OCI-LY1 (cell line): ENCODE data around the gene CDYL2.

Experiments
- H2AFZ ChIP-seq: fragments of 200-600 bp; sonication (generic), shearing (Covaris generic); 2 replicates; pipeline ENCODE4 v1.6.0; 2014; ENCODE audit warnings: antibody characterized with exemption, mild to moderate bottlenecking, low read length
- H3F3A ChIP-seq: fragments of 200-600 bp; sonication (generic), shearing (Covaris generic); 2 replicates; pipeline ENCODE4 v1.6.0; 2014; ENCODE audit warnings: mild to moderate bottlenecking, antibody characterized with exemption, low read length, moderate library complexity; ENCODE audit not compliant: insufficient read depth
- H3K27ac ChIP-seq: fragments of 200-600 bp; sonication (generic); 2 replicates; pipeline ENCODE4 v1.5.1; 2014; ENCODE audit warnings: low read length, mixed run types, mild to moderate bottlenecking, low read depth; ENCODE audit not compliant: poor library complexity, severe bottlenecking
- H3K27me3 ChIP-seq: fragments of 200-600 bp; sonication (generic); 2 replicates; pipeline ENCODE4 v1.6.0; 2014; ENCODE audit warnings: antibody characterized with exemption, mild to moderate bottlenecking, low read length, moderate library complexity; ENCODE audit not compliant: insufficient read depth
- H3K36me3 ChIP-seq: fragments of 200-600 bp; sonication (generic); 2 replicates; pipeline ENCODE4 v1.6.1; 2014; ENCODE audit warnings: mild to moderate bottlenecking, antibody characterized with exemption, low read length, moderate library complexity, mixed read lengths; ENCODE audit not compliant: insufficient read depth
- H3K4me1 ChIP-seq: fragments of 200-600 bp; sonication (generic); 2 replicates; pipeline ENCODE4 v1.5.1; 2014; ENCODE audit warnings: mild to moderate bottlenecking, low read length, moderate library complexity; ENCODE audit not compliant: insufficient read depth, severe bottlenecking
- H3K4me2 ChIP-seq: fragments of 200-600 bp; sonication (generic), shearing (Covaris generic); 2 replicates; pipeline ENCODE4 v1.6.1; 2014; ENCODE audit warnings: low read length
- H3K4me3 ChIP-seq: fragments of 200-600 bp; sonication (generic); 2 replicates; pipeline ENCODE4 v1.5.1; 2014; ENCODE audit warnings: low read length, low read depth, mild to moderate bottlenecking, mixed read lengths; ENCODE audit not compliant: poor library complexity, severe bottlenecking
- H3K79me2 ChIP-seq: fragments of 200-600 bp; shearing (Covaris generic); 2 replicates; pipeline ENCODE4 v1.6.1; 2016; ENCODE audit warnings: mixed run types, low read length, mixed read lengths; ENCODE audit not compliant: insufficient read depth
- H3K9ac ChIP-seq: fragments of 200-600 bp; sonication (generic), shearing (Covaris generic); 2 replicates; pipeline ENCODE4 v1.6.1; 2014; ENCODE audit warnings: mild to moderate bottlenecking, low read length, mixed read lengths
- H3K9me2 ChIP-seq: fragments of 200-600 bp; sonication (generic), shearing (Covaris generic); 2 replicates; pipeline ENCODE4 v1.6.1; 2014; ENCODE audit warnings: low read depth, mild to moderate bottlenecking, low read length, mixed read lengths
- H3K9me3 ChIP-seq: fragments of 200-600 bp; shearing (Covaris generic); 2 replicates; pipeline ENCODE4 v1.6.1; 2014; ENCODE audit warnings: low read length, mixed read lengths
- H4K20me1 ChIP-seq: fragments of 200-600 bp; sonication (generic), shearing (Covaris generic); 2 replicates; pipeline ENCODE4 v1.6.0; 2016; ENCODE audit warnings: mild to moderate bottlenecking, low read length; ENCODE audit not compliant: insufficient read depth
- EZH2 ChIP-seq: fragments of 200-600 bp; sonication (generic), shearing (Covaris generic); IDR thresholded peaks from 2 replicates; pipeline ENCODE4 v1.8.0; 2017; ENCODE audit warnings: borderline replicate concordance, mixed run types, mild to moderate bottlenecking, antibody characterized with exemption, low read length, moderate library complexity, mixed read lengths
- TF ChIP-seq, protein P1 (sequence below): fragments of 200-600 bp; sonication (generic), shearing (Covaris generic); IDR thresholded peaks from 2 replicates; pipeline ENCODE4 v1.5.1; 2017; ENCODE audit warnings: mild to moderate bottlenecking, antibody characterized with exemption, low read length, moderate library complexity, mixed read lengths

Gene CDYL2

GRCh38 chr16:80583466-80583865 is 220.9 kb downstream of the CDYL2 start:
- TF ChIP-seq, protein P1, sequence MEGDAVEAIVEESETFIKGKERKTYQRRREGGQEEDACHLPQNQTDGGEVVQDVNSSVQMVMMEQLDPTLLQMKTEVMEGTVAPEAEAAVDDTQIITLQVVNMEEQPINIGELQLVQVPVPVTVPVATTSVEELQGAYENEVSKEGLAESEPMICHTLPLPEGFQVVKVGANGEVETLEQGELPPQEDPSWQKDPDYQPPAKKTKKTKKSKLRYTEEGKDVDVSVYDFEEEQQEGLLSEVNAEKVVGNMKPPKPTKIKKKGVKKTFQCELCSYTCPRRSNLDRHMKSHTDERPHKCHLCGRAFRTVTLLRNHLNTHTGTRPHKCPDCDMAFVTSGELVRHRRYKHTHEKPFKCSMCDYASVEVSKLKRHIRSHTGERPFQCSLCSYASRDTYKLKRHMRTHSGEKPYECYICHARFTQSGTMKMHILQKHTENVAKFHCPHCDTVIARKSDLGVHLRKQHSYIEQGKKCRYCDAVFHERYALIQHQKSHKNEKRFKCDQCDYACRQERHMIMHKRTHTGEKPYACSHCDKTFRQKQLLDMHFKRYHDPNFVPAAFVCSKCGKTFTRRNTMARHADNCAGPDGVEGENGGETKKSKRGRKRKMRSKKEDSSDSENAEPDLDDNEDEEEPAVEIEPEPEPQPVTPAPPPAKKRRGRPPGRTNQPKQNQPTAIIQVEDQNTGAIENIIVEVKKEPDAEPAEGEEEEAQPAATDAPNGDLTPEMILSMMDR, result no peak
- TF ChIP-seq EZH2, result no peak
- no peaks in the 10 kb centered on the region for H3K9me2 ChIP-seq
- no peak overlapping the region for H3K4me3 ChIP-seq
- H2AFZ ChIP-seq, result no peak overlapping the region
- no peak overlapping the region for H3K27ac ChIP-seq
- H3K36me3 ChIP-seq, result no peaks in the 10 kb centered on the region
- H3K9ac ChIP-seq, result no peak overlapping the region
- H3K4me2 ChIP-seq, result no peak overlapping the region
- no peaks in the 10 kb centered on the region for H3K27me3 ChIP-seq
- H4K20me1 ChIP-seq, result no peaks in the 10 kb centered on the region
- H3K9me3 ChIP-seq, result no peaks in the 10 kb centered on the region
- H3K4me1 ChIP-seq, result no peaks in the 10 kb centered on the region
- no peaks in the 10 kb centered on the region for H3K79me2 ChIP-seq
- H3F3A ChIP-seq, result no peaks in the 10 kb centered on the region

DNA sequence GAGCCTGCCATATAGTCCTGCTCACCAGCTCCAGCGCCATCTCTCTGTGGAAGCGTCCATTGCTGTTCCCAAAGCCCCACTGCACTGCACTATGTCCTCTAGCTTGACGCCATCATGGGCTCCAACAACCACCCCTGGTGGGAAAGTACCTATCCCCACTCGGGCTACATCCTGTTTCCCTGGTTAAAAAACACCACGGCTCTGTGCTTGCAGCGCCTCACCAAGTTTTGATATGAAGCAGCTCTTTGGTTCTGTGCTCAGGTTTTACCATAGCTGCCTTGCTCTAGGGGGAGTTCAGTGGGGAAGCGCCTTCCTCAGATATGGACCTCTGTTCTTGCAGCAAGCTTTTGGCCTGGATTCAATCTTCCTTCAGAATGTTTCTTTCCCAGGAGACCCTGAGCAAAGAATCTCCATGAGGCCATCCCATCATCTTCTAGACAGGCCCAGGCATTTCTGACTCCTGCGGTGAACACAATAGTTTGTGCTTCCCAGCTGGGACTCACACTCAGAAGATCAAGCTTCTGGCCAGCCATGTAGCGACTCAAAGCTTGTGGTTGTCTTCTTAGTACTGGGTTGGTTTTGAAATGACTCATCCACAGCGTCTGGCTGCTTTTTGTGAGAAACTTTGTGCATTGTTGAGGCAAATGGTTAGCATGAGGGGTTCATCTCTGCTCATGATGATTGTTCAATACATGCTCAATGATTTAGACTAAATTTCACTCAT is 224.1 kb downstream of the CDYL2 start:
- TF ChIP-seq EZH2, result no peak
- TF ChIP-seq, protein P1, result no peak
- Histone ChIP-seq H4K20me1 (no peaks in the 10 kb centered on the region), H2AFZ (no peak overlapping the region), H3K9ac (no peak overlapping the region), H3K9me3 (no peaks in the 10 kb centered on the region), H3K4me2 (no peak overlapping the region), H3K4me3 (no peak overlapping the region), H3F3A (no peaks in the 10 kb centered on the region), H3K79me2 (no peaks in the 10 kb centered on the region), H3K27me3 (no peaks in the 10 kb centered on the region), H3K9me2 (no peaks in the 10 kb centered on the region), H3K4me1 (no peaks in the 10 kb centered on the region), H3K27ac (no peak overlapping the region), H3K36me3 (no peaks in the 10 kb centered on the region)

GRCh38 chr16:80577485-80578280 is 226.7 kb downstream of the CDYL2 start:
- Histone ChIP-seq H3K9ac (no peak overlapping the region), H3K4me3 (no peak overlapping the region), H3K79me2 (no peaks in the 10 kb centered on the region), H3K27me3 (no peaks in the 10 kb centered on the region), H3K9me3 (no peaks in the 10 kb centered on the region), H3K4me2 (no peak overlapping the region), H2AFZ (no peak overlapping the region), H3K9me2 (no peaks in the 10 kb centered on the region), H4K20me1 (no peaks in the 10 kb centered on the region), H3K4me1 (no peaks in the 10 kb centered on the region), H3K36me3 (no peaks in the 10 kb centered on the region), H3K27ac (no peak overlapping the region), H3F3A (no peaks in the 10 kb centered on the region)
- TF ChIP-seq, protein P1, result no peak
- TF ChIP-seq EZH2, result no peak
